GM12865 (cell line): ENCODE measurements around the gene GDPD3.

ENCODE experiments used
- DNase-seq: peaks from one replicate; pipeline ENCODE4 v3.0.0; 2010; ENCODE audit warnings: low read depth
- H3K4me3 ChIP-seq: 2 replicates; pipeline ENCODE4 v1.5.1; 2011; ENCODE audit warnings: mild to moderate bottlenecking, low read depth, low read length, control low read depth
- CTCF ChIP-seq: IDR thresholded peaks from 2 replicates; pipeline ENCODE4 v1.5.1; 2011; ENCODE audit warnings: low read length, control low read depth, low read depth, inconsistent platforms; ENCODE audit not compliant: insufficient read depth; ENCODE audit errors: missing control alignments

Gene GDPD3

GRCh38 chr16:30084096-30084815 lies 29.1 kb downstream of the GDPD3 start:
- no peak for DNase-seq
- TF ChIP-seq CTCF, result no peak
- no peak overlapping the region for H3K4me3 ChIP-seq

- TF ChIP-seq CTCF, result no peak
- DNase-seq, result no peak
- no peak overlapping the region for H3K4me3 ChIP-seq
Measured at GRCh38 chr16:30083216-30084055, 29.9 kb downstream of the GDPD3 start.

- H3K4me3 ChIP-seq, result no peak overlapping the region
- DNase-seq, result no peak
- no peak for TF ChIP-seq CTCF
Measured at GRCh38 chr16:30082545-30083090, 30.7 kb downstream of the GDPD3 start.

GRCh38 chr16:30079480-30079879 lies 33.9 kb downstream of the GDPD3 start:
- no peak for DNase-seq
- TF ChIP-seq CTCF, result no peak
- no peak overlapping the region for H3K4me3 ChIP-seq

GRCh38 chr16:30078744-30079143 lies 34.6 kb downstream of the GDPD3 start:
- DNase-seq, result no peak
- H3K4me3 ChIP-seq, result no peak overlapping the region
- no peak for TF ChIP-seq CTCF

GRCh38 chr16:30077656-30078055 lies 35.7 kb downstream of the GDPD3 start:
- H3K4me3 ChIP-seq, result no peak overlapping the region
- TF ChIP-seq CTCF, result no peak
- DNase-seq, result no peak
